WTC11 (cell line): ENCODE results near the gene UMAD1. TPM values are rescaled to one million over a fixed set of nuclear protein-coding genes. Genes with fewer than 3 reads are reported as not detected.

Experiments used
- ATAC-seq: fragments of 200-7000 bp; cut with Tn5 transposase; 2 replicates; pipeline ENCODE4 v1.10.0; 2021; ENCODE audit warnings: mild to moderate bottlenecking, moderate library complexity
- CTCF ChIA-PET: fragments of 300-600 bp; sonication (Branson Sonifier 250); formaldehyde crosslinking; loops from one replicate; lab custom pipeline; 2021; ENCODE audit warnings: antibody characterized with exemption; lab: Charles Lee
- POLR2A ChIA-PET: fragments of 350-600 bp; sonication (Branson Sonifier 250); formaldehyde crosslinking; loops from one replicate; lab custom pipeline; 2021; ENCODE audit warnings: antibody characterized with exemption; lab: Charles Lee
- DNase-seq: peaks from one replicate; pipeline ENCODE4 v3.0.0; 2021; ENCODE audit warnings: low spot score
- H3K27ac Mint-ChIP-seq: 2 replicates; pipeline ENCODE4 v1.8.0; 2021; ENCODE audit warnings: mixed read lengths
- H3K27me3 Mint-ChIP-seq: 2 replicates; pipeline ENCODE4 v1.8.0; 2021; ENCODE audit warnings: low read depth, mild to moderate bottlenecking, moderate library complexity, mixed read lengths
- H3K36me3 Mint-ChIP-seq: 2 replicates; pipeline ENCODE4 v1.8.0; 2021; ENCODE audit warnings: mixed read lengths
- H3K4me1 Mint-ChIP-seq: 2 replicates; pipeline ENCODE4 v1.8.0; 2022; ENCODE audit warnings: mixed read lengths
- H3K4me3 Mint-ChIP-seq: 2 replicates; pipeline ENCODE4 v1.8.0; 2021; ENCODE audit warnings: mild to moderate bottlenecking, moderate library complexity, mixed read lengths
- H3K9me3 Mint-ChIP-seq: 2 replicates; pipeline ENCODE4 v1.8.0; 2021; ENCODE audit warnings: mixed read lengths
- AFF4 ChIP-seq: sonication (generic); formaldehyde crosslinking; IDR thresholded peaks from 2 replicates; pipeline ENCODE4 v1.8.1; 2023; ENCODE audit warnings: mild to moderate bottlenecking, missing genetic modification reagents, borderline replicate concordance
- ARID4B ChIP-seq: sonication (generic); formaldehyde crosslinking; IDR thresholded peaks from 2 replicates; pipeline ENCODE4 v1.8.0; 2023; ENCODE audit warnings: missing genetic modification reagents, mild to moderate bottlenecking, borderline replicate concordance
- CDX4 ChIP-seq: fragments of 250-450 bp; sonication (Bioruptor Pico); IDR thresholded peaks from 2 replicates; pipeline ENCODE4 v1.9.0; 2021; ENCODE audit warnings: moderate library complexity, mild to moderate bottlenecking, inconsistent platforms, borderline replicate concordance
- MXD4 ChIP-seq: fragments of 250-450 bp; sonication (Bioruptor Pico); IDR thresholded peaks from 2 replicates; pipeline ENCODE4 v1.8.0; 2021; ENCODE audit warnings: mild to moderate bottlenecking, moderate library complexity, borderline replicate concordance
- NFYB ChIP-seq: sonication (generic); formaldehyde crosslinking; conservative IDR thresholded peaks from 2 replicates; pipeline ENCODE4 v1.8.0; 2022; ENCODE audit warnings: low read depth, missing genetic modification reagents
- OVOL2 ChIP-seq: fragments of 250-450 bp; sonication (Bioruptor Pico); IDR thresholded peaks from 2 replicates; pipeline ENCODE4 v1.9.0; 2021; ENCODE audit warnings: mild to moderate bottlenecking, borderline replicate concordance
- PRRX2 ChIP-seq: fragments of 250-450 bp; sonication (Bioruptor Pico); IDR thresholded peaks from 2 replicates; pipeline ENCODE4 v1.8.0; 2021; ENCODE audit warnings: mild to moderate bottlenecking
- ZNF219 ChIP-seq: sonication (generic); formaldehyde crosslinking; IDR thresholded peaks from 2 replicates; pipeline ENCODE4 v1.8.0; 2023; ENCODE audit warnings: missing genetic modification reagents, mild to moderate bottlenecking, borderline replicate concordance
- ZNF416 ChIP-seq: fragments of 250-450 bp; sonication (Bioruptor Pico); IDR thresholded peaks from 2 replicates; pipeline ENCODE4 v1.9.0; 2021; ENCODE audit warnings: mild to moderate bottlenecking, inconsistent platforms
- ZNF532 ChIP-seq: fragments of 250-450 bp; sonication (Bioruptor Pico); IDR thresholded peaks from 2 replicates; pipeline ENCODE4 v1.9.0; 2021; ENCODE audit warnings: mild to moderate bottlenecking, borderline replicate concordance
- total RNA-seq: library from RNA; stranded (reverse); gene quantifications from 3 replicates; pipeline ENCODE4 v1.2.3, GENCODE V29; 2021

Gene UMAD1
- total RNA-seq, 1 experiment from 2014 or later: 13.0 TPM

- ChIA-PET POLR2A (no interaction called here), CTCF (no interaction called here)
- Mint-ChIP-seq H3K27me3 (no peaks in the 10 kb centered on the region; the same call in 1 of the 2 replicates), H3K4me3 (no peak overlapping the region), H3K27ac (no peak overlapping the region; the same call in 1 of the 2 replicates), H3K9me3 (peaks cover 21% of the 10 kb centered on the region), H3K36me3 (peaks cover 22% of the 10 kb centered on the region), H3K4me1 (peaks cover 30% of the 10 kb centered on the region)
- ATAC-seq (peak; percentile 33; the same call in 1 of the 2 replicates), DNase-seq (no peak)
- TF ChIP-seq MXD4 (CRISPR knock-in tag) (no peak), PRRX2 (CRISPR knock-in tag) (no peak), AFF4 (CRISPR knock-in tag) (no peak), OVOL2 (CRISPR knock-in tag) (no peak), ZNF219 (CRISPR knock-in tag) (no peak), NFYB (no peak), ZNF532 (CRISPR knock-in tag) (no peak), ARID4B (CRISPR knock-in tag) (no peak), ZNF416 (CRISPR knock-in tag) (no peak)
These were observed 158.0 kb downstream of the UMAD1 start for GRCh38 chr7:7798510-7798909.

GRCh38 chr7:7799138-7799537, 158.6 kb downstream of the UMAD1 start:
- H3K27me3 Mint-ChIP-seq: no peaks in the 10 kb centered on the region; the same call in 1 of the 2 replicates
- no peak for ATAC-seq
- H3K4me3 Mint-ChIP-seq: no peak overlapping the region
- H3K36me3 Mint-ChIP-seq: peaks cover 22% of the 10 kb centered on the region
- CTCF ChIA-PET: no interaction called here
- H3K9me3 Mint-ChIP-seq: peaks cover 21% of the 10 kb centered on the region
- no peak for DNase-seq
- peaks cover 28% of the 10 kb centered on the region for H3K4me1 Mint-ChIP-seq
- no peak overlapping the region for H3K27ac Mint-ChIP-seq
- TF ChIP-seq CDX4 (CRISPR knock-in tag) (peak; percentile 14; the same call in 1 of the 2 replicates), OVOL2 (CRISPR knock-in tag) (no peak)
- TF ChIP-seq, all 79 proteins: peak for 1
- POLR2A ChIA-PET: no interaction called here
